BE2C (cell line): ENCODE data around the gene C21orf58.

Experiments used
- DNase-seq: peaks from one replicate; pipeline ENCODE4 v3.0.0-alpha.2; 2020
- H3K27me3 ChIP-seq: fragments of 250-450 bp; sonication (Bioruptor Pico); 2 replicates; pipeline ENCODE4 v1.5.1; 2020; ENCODE audit warnings: mild to moderate bottlenecking
- H3K36me3 ChIP-seq: fragments of 250-450 bp; sonication (Bioruptor Pico); 2 replicates; pipeline ENCODE4 v1.5.1; 2020; ENCODE audit warnings: mild to moderate bottlenecking
- H3K4me1 ChIP-seq: fragments of 250-450 bp; sonication (Bioruptor Pico); 2 replicates; pipeline ENCODE4 v1.5.1; 2020
- H3K4me3 ChIP-seq: 2 replicates; pipeline ENCODE4 v1.5.1; 2011; ENCODE audit warnings: low read depth, low read length
- H3K9me3 ChIP-seq: fragments of 250-450 bp; sonication (Bioruptor Pico); 2 replicates; pipeline ENCODE4 v1.5.1; 2020
- TF ChIP-seq, protein P1 (sequence below): IDR thresholded peaks from 2 replicates; pipeline ENCODE4 v1.5.1; 2012; ENCODE audit warnings: mild to moderate bottlenecking, low read depth, low read length

The C21orf58 gene

DNA sequence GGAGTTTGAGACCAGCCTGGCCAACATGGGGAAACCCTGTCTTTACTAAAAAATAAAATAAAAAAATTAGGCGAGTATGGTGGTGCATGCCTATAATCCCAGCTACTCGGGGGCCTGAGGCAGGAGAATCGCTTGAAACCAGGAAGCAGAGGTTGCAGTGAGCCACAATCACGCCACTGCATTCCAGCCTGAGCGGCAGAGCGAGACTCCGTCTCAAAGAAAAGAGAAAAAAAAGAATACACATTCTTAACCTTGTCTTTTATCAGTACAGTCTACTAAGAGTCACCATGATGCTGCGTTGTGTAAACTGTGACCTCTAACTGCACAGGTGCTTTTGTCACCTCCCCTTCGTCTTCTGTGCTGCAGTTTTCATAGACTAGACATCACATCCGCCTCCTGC lies 37.5 kb upstream of the C21orf58 start:
- no peak for DNase-seq
- TF ChIP-seq, protein P1, sequence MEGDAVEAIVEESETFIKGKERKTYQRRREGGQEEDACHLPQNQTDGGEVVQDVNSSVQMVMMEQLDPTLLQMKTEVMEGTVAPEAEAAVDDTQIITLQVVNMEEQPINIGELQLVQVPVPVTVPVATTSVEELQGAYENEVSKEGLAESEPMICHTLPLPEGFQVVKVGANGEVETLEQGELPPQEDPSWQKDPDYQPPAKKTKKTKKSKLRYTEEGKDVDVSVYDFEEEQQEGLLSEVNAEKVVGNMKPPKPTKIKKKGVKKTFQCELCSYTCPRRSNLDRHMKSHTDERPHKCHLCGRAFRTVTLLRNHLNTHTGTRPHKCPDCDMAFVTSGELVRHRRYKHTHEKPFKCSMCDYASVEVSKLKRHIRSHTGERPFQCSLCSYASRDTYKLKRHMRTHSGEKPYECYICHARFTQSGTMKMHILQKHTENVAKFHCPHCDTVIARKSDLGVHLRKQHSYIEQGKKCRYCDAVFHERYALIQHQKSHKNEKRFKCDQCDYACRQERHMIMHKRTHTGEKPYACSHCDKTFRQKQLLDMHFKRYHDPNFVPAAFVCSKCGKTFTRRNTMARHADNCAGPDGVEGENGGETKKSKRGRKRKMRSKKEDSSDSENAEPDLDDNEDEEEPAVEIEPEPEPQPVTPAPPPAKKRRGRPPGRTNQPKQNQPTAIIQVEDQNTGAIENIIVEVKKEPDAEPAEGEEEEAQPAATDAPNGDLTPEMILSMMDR: no peak
- Histone ChIP-seq H3K27me3 (no peaks in the 10 kb centered on the region), H3K9me3 (no peaks in the 10 kb centered on the region), H3K36me3 (peaks cover 45% of the 10 kb centered on the region), H3K4me1 (no peaks in the 10 kb centered on the region), H3K4me3 (no peak overlapping the region)

DNA sequence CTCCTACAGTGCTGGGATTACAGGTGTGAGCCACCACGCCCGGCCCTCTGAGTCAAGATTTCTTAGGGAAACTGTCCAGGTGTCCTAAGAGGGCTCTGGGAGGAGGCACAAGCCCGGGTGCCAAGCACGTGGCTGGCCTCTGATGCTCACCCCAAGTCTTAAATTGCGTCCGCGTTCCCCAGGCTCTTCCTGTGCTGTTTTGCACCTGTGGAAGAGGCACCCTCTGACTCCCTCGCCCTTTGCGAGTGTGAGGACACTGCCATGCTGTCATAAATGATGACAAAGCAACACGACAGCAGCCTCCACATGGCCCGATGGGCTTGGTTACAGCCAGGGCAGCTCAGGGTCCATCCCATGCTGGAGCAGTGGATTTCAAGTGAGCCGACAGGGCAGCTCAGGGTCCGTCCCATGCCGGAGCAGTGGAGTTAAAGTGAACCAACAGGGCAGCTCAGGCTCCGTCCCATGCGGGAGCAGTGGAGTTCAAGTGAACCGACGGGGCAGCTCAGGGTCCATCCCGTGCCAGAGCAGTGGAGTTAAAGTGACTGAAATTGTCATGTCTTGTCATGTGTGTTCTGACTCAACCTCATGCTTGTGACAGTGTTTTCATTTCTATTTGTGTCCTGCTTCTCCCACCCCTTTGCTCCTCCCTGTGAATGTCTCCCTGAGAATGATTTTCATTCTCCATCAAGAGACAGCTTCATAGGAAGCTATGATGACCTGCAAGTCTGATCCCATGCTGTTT lies 34.2 kb upstream of the C21orf58 start:
- no peaks in the 10 kb centered on the region for H3K27me3 ChIP-seq
- TF ChIP-seq, protein P1: no peak
- peaks cover 48% of the 10 kb centered on the region for H3K36me3 ChIP-seq
- H3K4me3 ChIP-seq: no peak overlapping the region
- H3K4me1 ChIP-seq: no peaks in the 10 kb centered on the region
- no peak for DNase-seq
- H3K9me3 ChIP-seq: no peaks in the 10 kb centered on the region

DNA sequence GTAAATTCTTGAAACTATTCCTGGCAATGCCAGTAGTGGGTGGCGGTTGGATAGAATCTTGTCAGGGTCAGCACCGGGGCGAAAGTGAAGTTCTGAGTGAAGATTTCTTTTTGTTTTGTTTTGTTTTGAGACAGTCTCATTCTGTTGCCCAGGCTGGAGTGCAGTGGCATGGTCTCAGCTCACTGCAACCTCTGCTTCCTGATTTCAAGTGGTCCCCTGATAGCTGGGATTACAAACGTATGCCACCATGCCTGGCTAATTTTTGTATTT lies 33.6 kb upstream of the C21orf58 start:
- H3K36me3 ChIP-seq: peaks cover 52% of the 10 kb centered on the region

DNA sequence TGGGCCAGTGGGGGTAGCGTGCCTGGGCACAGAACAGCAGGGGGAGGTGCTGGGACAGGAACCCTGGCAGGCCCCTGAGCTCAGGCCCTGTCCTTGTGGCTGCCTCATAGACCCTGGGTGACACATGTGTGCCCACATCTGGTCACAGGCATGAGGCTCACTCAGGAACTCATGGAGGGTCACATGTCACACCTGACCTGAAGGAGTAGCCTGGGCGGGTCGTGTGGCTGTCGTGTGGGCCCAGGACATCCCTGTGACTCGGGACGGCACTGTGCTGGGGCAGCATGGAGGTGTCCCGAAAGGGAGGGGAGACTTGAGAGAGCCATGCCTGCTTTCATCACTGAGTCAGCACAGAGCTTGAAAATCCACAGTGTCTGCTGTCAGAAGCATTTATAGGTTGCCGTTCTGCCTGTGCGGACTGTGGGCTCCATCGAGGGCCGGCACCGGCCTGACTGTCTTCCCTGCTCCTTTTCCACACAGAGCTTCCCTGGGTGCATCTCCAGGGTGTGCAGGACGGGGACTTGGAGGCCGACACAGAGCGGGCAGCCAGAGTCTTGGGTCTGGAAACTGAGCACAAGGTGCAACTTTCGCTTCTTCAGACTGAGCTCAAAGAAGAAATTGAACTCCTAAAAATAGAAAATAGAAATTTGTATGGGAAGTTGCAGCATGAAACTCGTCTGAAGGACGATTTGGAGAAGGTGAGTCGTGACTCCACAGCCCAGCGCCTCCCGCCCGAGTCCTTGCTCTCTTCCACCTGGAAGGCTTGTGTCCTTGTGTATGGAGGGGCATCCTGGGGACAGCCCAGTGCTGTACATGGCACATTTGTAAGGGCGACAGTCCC lies 33.0 kb upstream of the C21orf58 start:
- Histone ChIP-seq H3K9me3 (no peaks in the 10 kb centered on the region), H3K4me3 (no peak overlapping the region), H3K27me3 (no peaks in the 10 kb centered on the region), H3K36me3 (peaks cover 54% of the 10 kb centered on the region), H3K4me1 (no peaks in the 10 kb centered on the region)
- no peak for DNase-seq
- TF ChIP-seq, protein P1: no peak

More for the DNA sequence above, 33.6 kb upstream of the C21orf58 start:
- Histone ChIP-seq H3K9me3 (no peaks in the 10 kb centered on the region), H3K4me1 (no peaks in the 10 kb centered on the region), H3K4me3 (no peak overlapping the region), H3K27me3 (no peaks in the 10 kb centered on the region)
- TF ChIP-seq, protein P1: no peak
- no peak for DNase-seq

DNA sequence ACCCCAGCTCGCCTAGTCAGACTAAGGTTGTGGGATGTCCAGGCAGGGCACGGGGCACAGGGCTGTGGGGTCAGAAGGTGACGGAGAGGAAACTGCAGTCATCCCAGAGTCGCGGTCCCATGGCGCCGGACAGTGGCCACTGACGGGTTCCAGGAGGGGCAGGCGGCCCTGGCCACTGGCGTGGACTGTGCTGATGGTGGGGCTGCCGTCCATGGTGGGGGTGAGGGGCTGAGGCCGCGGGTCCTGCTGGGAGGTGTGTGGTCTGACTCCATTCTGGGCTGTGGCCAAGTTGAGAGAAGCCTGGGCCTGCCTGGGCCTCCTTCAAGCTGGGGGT lies 32.3 kb upstream of the C21orf58 start:
- no peaks in the 10 kb centered on the region for H3K27me3 ChIP-seq
- H3K36me3 ChIP-seq: peaks cover 52% of the 10 kb centered on the region
- no peak for DNase-seq
- no peaks in the 10 kb centered on the region for H3K4me1 ChIP-seq
- TF ChIP-seq, protein P1: no peak
- H3K4me3 ChIP-seq: no peak overlapping the region
- no peaks in the 10 kb centered on the region for H3K9me3 ChIP-seq
